SK-N-MC (cell line): ENCODE results near the gene SHKBP1.

Experiments used
- EZH2 ChIP-seq: fragments of 200-600 bp; sonication (generic); IDR thresholded peaks from one replicate; pipeline ENCODE4 v1.6.1; 2017; ENCODE audit warnings: antibody characterized with exemption
- FOXP2 ChIP-seq: optimal IDR thresholded peaks from 2 replicates; pipeline ENCODE3; 2011; ENCODE audit warnings: mild to moderate bottlenecking, moderate library complexity; ENCODE audit not compliant: insufficient read depth; ENCODE audit errors: extremely low read length, control extremely low read depth
- POLR2AphosphoS5 ChIP-seq: IDR thresholded peaks from 2 replicates; pipeline ENCODE4 v1.6.1; 2012; ENCODE audit warnings: mild to moderate bottlenecking, low read depth, low read length, borderline replicate concordance

- no peak for TF ChIP-seq POLR2AphosphoS5
- no peak for TF ChIP-seq EZH2
- TF ChIP-seq FOXP2, result no peak
Measured at GRCh38 chr19:40611096-40611495, 34.4 kb downstream of the SHKBP1 start.
